Measurements from ENCODE around the gene MFSD8.

DNA sequence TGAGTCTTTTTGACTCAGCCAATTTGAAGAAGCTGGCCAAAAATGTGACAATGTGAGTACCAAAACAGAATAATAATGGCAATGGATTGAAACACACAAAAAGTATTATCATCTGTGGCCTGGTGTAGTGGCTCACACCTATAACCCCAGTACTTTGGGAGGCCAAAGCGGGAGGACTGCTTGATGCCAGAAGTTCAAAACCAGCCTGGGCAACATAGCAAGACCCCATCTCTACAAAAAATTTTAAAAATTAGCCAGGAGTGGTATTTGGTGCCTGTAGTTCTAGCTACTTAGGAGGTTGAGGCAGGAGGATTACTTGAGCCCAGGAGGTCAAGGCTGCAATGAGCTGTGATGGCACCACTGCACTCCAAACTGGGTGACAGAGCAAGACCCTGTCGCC is 42.7 kb downstream of the MFSD8 start:
- no peak for TF ChIP-seq ZNF274 (IDR thresholded peaks at IDR 0.05; ENCODE audit: low read depth, low read length)
- no peak for TF ChIP-seq YY1 (IDR thresholded peaks at IDR 0.05; ENCODE audit: insufficient read depth, insufficient read length)
- no peak for TF ChIP-seq SUZ12 (IDR thresholded peaks at IDR 0.05; ENCODE audit: extremely low read depth, insufficient read depth, insufficient read length)

Data from NT2/D1 (cell line).